ENCODE data around the gene ABTB2.

- TF ChIP-seq FOXK2 (conservative IDR thresholded peaks at IDR 0.05 in 1 of 2, IDR thresholded peaks at IDR 0.05 in 1 of 2; ENCODE audit: low read depth in 2 of 2) (no peak), CBFA2T2 (conservative IDR thresholded peaks at IDR 0.05) (no peak), RFX5 (IDR thresholded peaks at IDR 0.05; ENCODE audit: low read depth, low read length) (no peak), MTA2 (IDR thresholded peaks at IDR 0.05; ENCODE audit: low read depth) (no peak), ATF1 (CRISPR knock-in tag; IDR thresholded peaks at IDR 0.05) (no peak), ATF1 (tag; IDR thresholded peaks at IDR 0.05) (no peak)
Observed at GRCh38 chr11:34214961-34215805, 142.6 kb downstream of the ABTB2 start.

Measured in K562 (cell line).